Mononuclear cell (primary cell): Measurements from ENCODE around the gene MED20. TPM values are rescaled to one million over a fixed set of nuclear protein-coding genes. Genes with fewer than 3 reads are reported as not detected.
"Not testable (repeated sequence)": the region's sequence is repeated elsewhere in the genome, so short reads cannot be mapped to it uniquely, and the experiment has no call there.

Source experiments
- H3K27me3 ChIP-seq: 2 replicates; pipeline ENCODE4 v1.6.0; 2011; ENCODE audit warnings: low read length, control low read depth; ENCODE audit not compliant: insufficient read depth
- H3K4me1 ChIP-seq: 2 replicates; pipeline ENCODE4 v1.5.1; 2011; ENCODE audit warnings: mild to moderate bottlenecking, low read length, control low read depth; ENCODE audit not compliant: insufficient read depth
- H3K4me3 ChIP-seq: 2 replicates; pipeline ENCODE4 v1.5.1; 2011; ENCODE audit warnings: mild to moderate bottlenecking, low read length, moderate library complexity
- H3K9me3 ChIP-seq: 2 replicates; pipeline ENCODE4 v1.5.1; 2011; ENCODE audit warnings: low read depth, mild to moderate bottlenecking, control low read depth, low read length
- total RNA-seq: library from RNA; depleted of rRNA; stranded (reverse); fragments of >200 nt; gene quantifications from one replicate; pipeline ENCODE4 v1.2.3, GENCODE V29; 2012

Gene MED20
- total RNA-seq, 1 donor: 2.5 TPM

- Histone ChIP-seq H3K9me3 (no peaks in the 10 kb centered on the region), H3K4me1 (peaks cover 32% of the 10 kb centered on the region), H3K4me3 (no peak overlapping the region), H3K27me3 (no peaks in the 10 kb centered on the region)
These were observed 26.8 kb upstream of the MED20 start for GRCh38 chr6:41947581-41948220.

GRCh38 chr6:41943456-41943855 is 22.5 kb upstream of the MED20 start:
- Histone ChIP-seq H3K27me3 (no peaks in the 10 kb centered on the region), H3K4me1 (peaks cover 54% of the 10 kb centered on the region), H3K4me3 (no peak overlapping the region), H3K9me3 (no peaks in the 10 kb centered on the region)

- H3K4me3 ChIP-seq, H3K9me3 ChIP-seq, H3K27me3 ChIP-seq: not testable (repeated sequence)
- H3K4me1 ChIP-seq: peaks cover 59% of the 10 kb centered on the region
These were observed 21.9 kb upstream of the MED20 start for GRCh38 chr6:41942882-41943281.

- Histone ChIP-seq H3K4me1 (peaks cover 63% of the 10 kb centered on the region), H3K9me3 (no peaks in the 10 kb centered on the region), H3K27me3 (no peaks in the 10 kb centered on the region), H3K4me3 (peak overlapping the region; percentile 92)
These were observed 21.3 kb upstream of the MED20 start for GRCh38 chr6:41942067-41942851.

GRCh38 chr6:41941280-41942066 is 20.5 kb upstream of the MED20 start, which contains the start of gene CCND3:
CCND3 (minus strand) TSS chr6:41941808; CDS start chr6:41941649, 159 bp downstream.
- Histone ChIP-seq H3K4me3 (peak within 1 kb of the TSS; percentile 92), H3K4me1 (peaks cover 71% of the 10 kb centered on the region), H3K27me3 (no peaks in the 10 kb centered on the region), H3K9me3 (no peaks in the 10 kb centered on the region)

- peaks cover 78% of the 10 kb centered on the region for H3K4me1 ChIP-seq
These were observed 19.9 kb upstream of the MED20 start for GRCh38 chr6:41940759-41941279.

GRCh38 chr6:41939848-41940758 is 19.2 kb upstream of the MED20 start:
- Histone ChIP-seq H3K27me3 (no peaks in the 10 kb centered on the region), H3K4me3 (peak overlapping the region; percentile 92), H3K9me3 (no peaks in the 10 kb centered on the region), H3K4me1 (peaks cover 80% of the 10 kb centered on the region)

More at GRCh38 chr6:41940759-41941279, 19.9 kb upstream of the MED20 start:
- H3K27me3 ChIP-seq: no peaks in the 10 kb centered on the region
- H3K4me3 ChIP-seq: peak overlapping the region; percentile 92
- no peaks in the 10 kb centered on the region for H3K9me3 ChIP-seq

GRCh38 chr6:41939176-41939847 is 18.4 kb upstream of the MED20 start:
- H3K27me3 ChIP-seq: no peaks in the 10 kb centered on the region
- peaks cover 82% of the 10 kb centered on the region for H3K4me1 ChIP-seq
- no peaks in the 10 kb centered on the region for H3K9me3 ChIP-seq
- H3K4me3 ChIP-seq: peak overlapping the region; percentile 92

GRCh38 chr6:41938590-41939175 is 17.7 kb upstream of the MED20 start:
- H3K27me3 ChIP-seq: no peaks in the 10 kb centered on the region
- H3K9me3 ChIP-seq: no peaks in the 10 kb centered on the region
- peak overlapping the region; percentile 92 for H3K4me3 ChIP-seq
- H3K4me1 ChIP-seq: peaks cover 78% of the 10 kb centered on the region

- no peaks in the 10 kb centered on the region for H3K27me3 ChIP-seq
- no peaks in the 10 kb centered on the region for H3K9me3 ChIP-seq
- peaks cover 77% of the 10 kb centered on the region for H3K4me1 ChIP-seq
- peak overlapping the region; percentile 92 for H3K4me3 ChIP-seq
These were observed 17.1 kb upstream of the MED20 start for GRCh38 chr6:41937861-41938574.

- Histone ChIP-seq H3K27me3 (no peaks in the 10 kb centered on the region), H3K4me1 (peaks cover 71% of the 10 kb centered on the region), H3K4me3 (no peak overlapping the region), H3K9me3 (no peaks in the 10 kb centered on the region)
These were observed 16.5 kb upstream of the MED20 start for GRCh38 chr6:41937472-41937860.

- H3K4me1 ChIP-seq: peaks cover 64% of the 10 kb centered on the region
- no peak overlapping the region for H3K4me3 ChIP-seq
- no peaks in the 10 kb centered on the region for H3K9me3 ChIP-seq
- H3K27me3 ChIP-seq: no peaks in the 10 kb centered on the region
These were observed 15.3 kb upstream of the MED20 start for GRCh38 chr6:41936073-41936837.
